ENCODE measurements around the gene PDE11A. TPM values are rescaled to one million over a fixed set of nuclear protein-coding genes. Genes with fewer than 3 reads are reported as not detected.

The PDE11A gene
- polyA plus RNA-seq, 1 experiment: 0.53 TPM

GRCh38 chr2:177641331-177641730 lies 431.2 kb downstream of the PDE11A start:
- ChIA-PET POLR2A (no interaction called here), CTCF (interaction anchor here (1.4 kb wide), 1 partner anchor 35 kb away, joined by 3 read pairs; no protein-coding TSS in a partner anchor)
- TF ChIP-seq CTCF (IDR thresholded peaks at IDR 0.05; ENCODE audit: insufficient read depth, low read depth, low read length): no peak

GRCh38 chr2:177640423-177640822 lies 432.2 kb downstream of the PDE11A start:
- H3K4me3 ChIP-seq (ENCODE audit: low read depth, low read length): no peak overlapping the region
- no peak for DNase-seq (ENCODE audit: low read depth)
- no peak for TF ChIP-seq CTCF (IDR thresholded peaks at IDR 0.05; ENCODE audit: insufficient read depth, low read depth, low read length)
- H3K27me3 ChIP-seq (ENCODE audit: control insufficient read depth, insufficient read depth, low read length): no peaks in the 10 kb centered on the region
- H3K36me3 ChIP-seq (ENCODE audit: control insufficient read depth, insufficient read depth, low read length): no peaks in the 10 kb centered on the region
- ChIA-PET CTCF (no interaction called here), POLR2A (no interaction called here)

More at GRCh38 chr2:177641331-177641730, 431.2 kb downstream of the PDE11A start:
- H3K27me3 ChIP-seq (ENCODE audit: control insufficient read depth, insufficient read depth, low read length): no peaks in the 10 kb centered on the region; the same call in 1 of the 2 replicates
- H3K4me3 ChIP-seq (ENCODE audit: low read depth, low read length): no peak overlapping the region
- H3K36me3 ChIP-seq (ENCODE audit: control insufficient read depth, insufficient read depth, low read length): no peaks in the 10 kb centered on the region
- DNase-seq (ENCODE audit: low read depth): no peak

GRCh38 chr2:177639262-177639914 lies 433.2 kb downstream of the PDE11A start:
- ChIA-PET POLR2A (no interaction called here), CTCF (interaction anchor here (1.1 kb wide), 1 partner anchor 476 kb away, joined by 3 read pairs; no protein-coding TSS in a partner anchor)
- no peak for TF ChIP-seq CTCF (IDR thresholded peaks at IDR 0.05; ENCODE audit: insufficient read depth, low read depth, low read length)
- H3K4me3 ChIP-seq (ENCODE audit: low read depth, low read length): no peak overlapping the region
- no peaks in the 10 kb centered on the region for H3K36me3 ChIP-seq (ENCODE audit: control insufficient read depth, insufficient read depth, low read length)
- H3K27me3 ChIP-seq (ENCODE audit: control insufficient read depth, insufficient read depth, low read length): no peaks in the 10 kb centered on the region
- DNase-seq (ENCODE audit: low read depth): no peak

GRCh38 chr2:177638507-177638906 lies 434.1 kb downstream of the PDE11A start:
- DNase-seq (ENCODE audit: low read depth): no peak
- CTCF ChIA-PET: interaction anchor here (1.1 kb wide), 1 partner anchor 475 kb away, joined by 3 read pairs; no protein-coding TSS in a partner anchor
- H3K4me3 ChIP-seq (ENCODE audit: low read depth, low read length): no peak overlapping the region

GRCh38 chr2:177636672-177637071 lies 435.9 kb downstream of the PDE11A start:
- H3K36me3 ChIP-seq (ENCODE audit: control insufficient read depth, insufficient read depth, low read length): no peaks in the 10 kb centered on the region
- CTCF ChIA-PET: interaction anchor here (1.8 kb wide), 1 partner anchor 10 kb away, joined by 5 read pairs; no protein-coding TSS in a partner anchor
- POLR2A ChIA-PET: no interaction called here
- no peak for TF ChIP-seq CTCF (IDR thresholded peaks at IDR 0.05; ENCODE audit: insufficient read depth, low read depth, low read length)
- no peak for DNase-seq (ENCODE audit: low read depth)
- H3K4me3 ChIP-seq (ENCODE audit: low read depth, low read length): no peak overlapping the region
- H3K27me3 ChIP-seq (ENCODE audit: control insufficient read depth, insufficient read depth, low read length): no peaks in the 10 kb centered on the region

More at GRCh38 chr2:177638507-177638906, 434.1 kb downstream of the PDE11A start:
- no peak for TF ChIP-seq CTCF (IDR thresholded peaks at IDR 0.05; ENCODE audit: insufficient read depth, low read depth, low read length)
- POLR2A ChIA-PET: no interaction called here
- no peaks in the 10 kb centered on the region for H3K27me3 ChIP-seq (ENCODE audit: control insufficient read depth, insufficient read depth, low read length)
- no peaks in the 10 kb centered on the region for H3K36me3 ChIP-seq (ENCODE audit: control insufficient read depth, insufficient read depth, low read length)

Data from BJ (cell line).